CD4-positive, CD25-positive, alpha-beta regulatory T cell (primary cell): ENCODE measurements around the gene CCNO. TPM values are rescaled to one million over a fixed set of nuclear protein-coding genes. Genes with fewer than 3 reads are reported as not detected.
A peak's percentile ranks its signal among the peaks of the same experiment; 100 is the strongest.

Experiments used
- ATAC-seq, 2 donors: fragments of 150-1000 bp; cut with Tn5 transposase; one replicate each; pipeline ENCODE4 v1.10.0; 2021; ENCODE audit warnings: low read depth in 2 of 2, moderate number of reproducible peaks in 2 of 2, moderate library complexity in 1 of 2
- DNase-seq, 3 donors: peaks; one replicate each; pipeline versions ENCODE4 v3.0.0 to v3.0.0-alpha.2; 2012 to 2022; ENCODE audit warnings: mixed read lengths in 1 of 3
- H3K27ac ChIP-seq: one replicate; pipeline ENCODE4 v1.7.0; 2013; ENCODE audit warnings: mild to moderate bottlenecking, low read length; ENCODE audit not compliant: insufficient read depth, poor library complexity, severe bottlenecking
- H3K27me3 ChIP-seq: one replicate; pipeline ENCODE4 v1.7.0; 2013; ENCODE audit warnings: low read length; ENCODE audit not compliant: control insufficient read depth, insufficient read depth
- H3K36me3 ChIP-seq: one replicate; pipeline ENCODE4 v1.7.0; 2013; ENCODE audit warnings: mild to moderate bottlenecking, low read length, moderate library complexity; ENCODE audit not compliant: control insufficient read depth, insufficient read depth
- H3K4me1 ChIP-seq: 2 replicates; pipeline ENCODE4 v1.7.0; 2013; ENCODE audit warnings: mild to moderate bottlenecking, low read length; ENCODE audit not compliant: insufficient read depth, control insufficient read depth, poor library complexity, severe bottlenecking
- H3K4me3 ChIP-seq: one replicate; pipeline ENCODE4 v1.7.0; 2013; ENCODE audit warnings: low read depth, mild to moderate bottlenecking, low read length, moderate library complexity
- H3K9me3 ChIP-seq, 2 experiments: 1 replicate in 1 of 2; 2 replicates in 1 of 2; pipeline ENCODE4 v1.7.0; 2013; ENCODE audit warnings: low read length in 2 of 2, mild to moderate bottlenecking in 1 of 2, moderate library complexity in 1 of 2; ENCODE audit not compliant: control insufficient read depth in 2 of 2
- H3K27ac Mint-ChIP-seq, 3 donors: one replicate each; pipeline ENCODE4 v1.8.0; 2020 to 2022; ENCODE audit warnings: mild to moderate bottlenecking in 3 of 3, mixed read lengths in 3 of 3, moderate library complexity in 2 of 3
- H3K27me3 Mint-ChIP-seq: one replicate; pipeline ENCODE4 v1.8.0; 2022; ENCODE audit warnings: mild to moderate bottlenecking, mixed read lengths
- H3K36me3 Mint-ChIP-seq: one replicate; pipeline ENCODE4 v1.8.0; 2020; ENCODE audit warnings: mixed read lengths
- H3K4me1 Mint-ChIP-seq, 4 donors: one replicate each; pipeline ENCODE4 v1.8.0; 2020 to 2022; ENCODE audit warnings: mixed read lengths in 4 of 4, mild to moderate bottlenecking in 1 of 4
- H3K4me3 Mint-ChIP-seq, 4 donors: one replicate each; pipeline ENCODE4 v1.8.0; 2020 to 2022; ENCODE audit warnings: mild to moderate bottlenecking in 4 of 4, mixed read lengths in 4 of 4, moderate library complexity in 3 of 4
- H3K9me3 Mint-ChIP-seq, 7 donors: one replicate each; pipeline ENCODE4 v1.8.0; 2020 to 2022; ENCODE audit warnings: mixed read lengths in 7 of 7, mild to moderate bottlenecking in 3 of 7, moderate library complexity in 2 of 7
- polyA plus RNA-seq, 4 donors: library from polyadenylated mRNA; unstranded; fragments of 300-500 nt; fragmentation: Illumina TruSeq; gene quantifications; one replicate each; pipeline ENCODE4 v1.2.3, GENCODE V29; 2021
- total RNA-seq: library from RNA; stranded (reverse); gene quantifications from one replicate; pipeline ENCODE4 v1.2.3, GENCODE V29; 2022

The CCNO gene
- total and polyA plus RNA-seq, 5 donors from 2014 or later = not detected

DNA sequence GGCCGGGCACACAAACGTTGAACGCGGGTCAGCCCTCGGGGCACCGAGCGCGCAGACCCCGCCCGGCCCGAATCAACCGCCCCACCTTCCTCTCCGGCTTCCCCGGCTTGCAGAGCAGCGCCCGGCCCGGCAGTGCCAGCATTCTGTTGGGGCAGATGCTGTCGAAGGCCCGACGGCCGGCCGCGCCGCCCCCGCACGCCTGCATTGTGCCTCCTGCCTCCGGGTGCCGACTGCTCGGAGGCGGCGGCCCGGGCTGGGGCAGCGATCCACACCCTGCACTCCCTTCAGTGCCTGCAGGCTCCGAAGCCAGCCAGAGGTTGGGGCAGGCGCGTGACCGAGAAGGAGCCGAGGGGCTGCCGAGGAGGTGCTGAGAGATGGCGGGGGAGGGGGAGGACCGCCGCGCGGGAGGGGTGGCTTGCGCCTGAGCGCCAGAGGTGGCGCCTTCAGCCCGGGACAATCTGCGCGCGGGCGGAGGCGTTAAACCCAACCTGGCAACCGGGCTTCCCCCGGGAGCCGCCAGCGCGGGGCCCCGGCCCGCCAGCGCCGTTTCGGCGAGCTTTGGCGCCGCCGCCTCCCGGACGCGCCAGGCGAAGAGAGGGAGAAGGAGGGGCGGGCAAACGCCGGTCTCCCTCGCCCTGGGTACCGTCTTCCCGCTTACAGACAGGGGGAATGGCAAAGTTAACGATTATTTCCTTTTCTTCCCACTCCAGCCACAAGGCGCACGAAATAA, 6.3 kb downstream of the CCNO start, which contains the start of gene MCIDAS:
Gene MCIDAS, minus strand, starts transcription at position 382 of the 730 bp plus-strand sequence. Its CDS starts 177 bp downstream, at position 205.
- Mint-ChIP-seq H3K36me3 (no peaks in the 10 kb centered on the region), H3K4me1 (peaks cover 5 to 57% (median 35%) of the 10 kb centered on the region in 4 donors)
- peaks cover 69% of the 10 kb centered on the region for H3K27me3 ChIP-seq

GRCh38 chr5:55226027-55226933, 7.1 kb downstream of the CCNO start:
- Histone ChIP-seq H3K4me1 (peaks cover 36% of the 10 kb centered on the region), H3K9me3 (no peaks in the 10 kb centered on the region), H3K27me3 (peaks cover 69% of the 10 kb centered on the region), H3K4me3 (peak overlapping the region; percentile 1), H3K36me3 (no peaks in the 10 kb centered on the region), H3K27ac (no peak overlapping the region)
- H3K36me3 Mint-ChIP-seq = no peaks in the 10 kb centered on the region
- DNase-seq (peak in 1 of 3 donors; percentile 60), ATAC-seq (peak; percentile 34 to 41)
- peak overlapping the region; percentile 39 to 74 (median 65) for H3K4me3 Mint-ChIP-seq
- H3K9me3 Mint-ChIP-seq = peaks cover 0 to 5% (median 0%) of the 10 kb centered on the region in 7 donors
- no peak overlapping the region for H3K27ac Mint-ChIP-seq
- peaks cover 91% of the 10 kb centered on the region for H3K27me3 Mint-ChIP-seq
- peaks cover 1 to 52% (median 31%) of the 10 kb centered on the region in 4 donors for H3K4me1 Mint-ChIP-seq

More for the DNA sequence above, 6.3 kb downstream of the CCNO start, which contains the start of gene MCIDAS:
- Histone ChIP-seq H3K4me1 (peaks cover 44% of the 10 kb centered on the region), H3K36me3 (no peaks in the 10 kb centered on the region), H3K9me3 (no peaks in the 10 kb centered on the region), H3K4me3 (peak within 1 kb of the TSS; percentile 1), H3K27ac (no peak within 1 kb of the TSS)
- peaks cover 0 to 5% (median 0%) of the 10 kb centered on the region in 7 donors for H3K9me3 Mint-ChIP-seq
- peak in 1 of 3 donors; percentile 52 for DNase-seq
- H3K4me3 Mint-ChIP-seq = peak within 1 kb of the TSS; percentile 39 to 83 (median 68)
- peaks cover 91% of the 10 kb centered on the region for H3K27me3 Mint-ChIP-seq
- peak in 1 of 2 donors; percentile 21 for ATAC-seq
- no peak within 1 kb of the TSS for H3K27ac Mint-ChIP-seq

GRCh38 chr5:55225346-55225745, 8.1 kb downstream of the CCNO start:
- H3K27me3 ChIP-seq = peaks cover 66% of the 10 kb centered on the region
- H3K36me3 Mint-ChIP-seq = no peaks in the 10 kb centered on the region
- peak overlapping the region in 2 of 4 donors; percentile 63 to 67 for H3K4me3 Mint-ChIP-seq
- DNase-seq (no peak), ATAC-seq (no peak)
- peaks cover 5 to 52% (median 30%) of the 10 kb centered on the region in 4 donors for H3K4me1 Mint-ChIP-seq
- H3K27me3 Mint-ChIP-seq = peaks cover 91% of the 10 kb centered on the region
- H3K4me3 ChIP-seq = no peak overlapping the region
- H3K9me3 ChIP-seq = no peaks in the 10 kb centered on the region
- H3K36me3 ChIP-seq = no peaks in the 10 kb centered on the region
- peaks cover 0 to 5% (median 0%) of the 10 kb centered on the region in 7 donors for H3K9me3 Mint-ChIP-seq
- H3K4me1 ChIP-seq = peaks cover 41% of the 10 kb centered on the region
- H3K27ac Mint-ChIP-seq = no peak overlapping the region
- H3K27ac ChIP-seq = no peak overlapping the region

GRCh38 chr5:55223812-55224240, 9.6 kb downstream of the CCNO start:
- H3K9me3 ChIP-seq = no peaks in the 10 kb centered on the region
- H3K27me3 Mint-ChIP-seq = peaks cover 91% of the 10 kb centered on the region
- no peak overlapping the region for H3K4me3 ChIP-seq

DNA sequence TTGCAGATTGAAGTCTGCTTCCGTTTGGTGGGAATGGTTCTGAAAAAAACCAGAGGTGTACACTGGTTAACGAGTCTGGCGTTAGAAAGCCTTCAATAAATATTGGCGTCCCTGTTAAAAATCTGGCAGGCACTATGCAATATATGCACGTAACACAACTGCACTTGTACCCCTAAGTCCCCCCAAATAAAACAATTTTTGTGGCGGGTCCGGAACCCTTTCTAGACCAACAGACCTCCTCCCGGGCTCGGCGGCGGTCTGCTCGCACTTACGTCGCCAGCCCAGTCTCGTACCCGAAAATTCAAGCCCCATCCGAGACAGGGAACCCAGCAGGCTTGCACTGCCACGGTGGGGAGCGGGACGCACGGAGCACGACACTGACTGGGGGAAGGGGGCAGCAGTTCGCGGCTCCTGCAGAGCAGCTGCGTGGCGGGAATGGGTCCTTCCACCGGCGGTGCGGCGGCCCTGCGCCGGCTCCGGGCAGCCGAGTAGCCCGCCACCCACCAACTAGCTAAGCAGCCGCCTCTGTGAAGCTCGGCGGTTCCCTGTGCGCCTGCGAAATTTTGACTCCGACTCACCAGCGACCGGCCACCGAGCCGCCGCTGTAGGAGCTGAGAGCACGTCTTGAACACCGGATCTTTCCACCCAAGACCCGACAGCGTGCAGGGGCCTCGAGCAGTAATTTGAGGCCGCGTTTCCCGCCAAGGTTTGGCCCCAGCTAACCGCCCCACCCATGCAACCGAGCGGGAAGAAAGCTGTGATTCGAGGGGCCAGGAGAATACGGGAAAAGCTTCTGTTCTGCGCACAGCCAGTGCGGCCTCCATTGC, 10.2 kb downstream of the CCNO start:
- Mint-ChIP-seq H3K36me3 (no peaks in the 10 kb centered on the region), H3K4me1 (peaks cover 5 to 48% (median 26%) of the 10 kb centered on the region in 4 donors), H3K27me3 (peaks cover 91% of the 10 kb centered on the region), H3K4me3 (peak overlapping the region in 2 of 4 donors; percentile 56 to 67), H3K27ac (no peak overlapping the region), H3K9me3 (peaks cover 0 to 5% (median 0%) of the 10 kb centered on the region in 7 donors)
- Histone ChIP-seq H3K9me3 (peaks cover 0 to under 1% of the 10 kb centered on the region in 2 experiments), H3K27ac (no peak overlapping the region), H3K4me1 (peaks cover 43% of the 10 kb centered on the region), H3K36me3 (no peaks in the 10 kb centered on the region), H3K4me3 (no peak overlapping the region), H3K27me3 (peaks cover 58% of the 10 kb centered on the region)
- peak in 1 of 3 donors; percentile 27 for DNase-seq
- no peak for ATAC-seq

More at GRCh38 chr5:55223812-55224240, 9.6 kb downstream of the CCNO start:
- Histone ChIP-seq H3K36me3 (no peaks in the 10 kb centered on the region), H3K27me3 (peaks cover 61% of the 10 kb centered on the region), H3K27ac (no peak overlapping the region), H3K4me1 (peaks cover 43% of the 10 kb centered on the region)
- peaks cover 5 to 51% (median 30%) of the 10 kb centered on the region in 4 donors for H3K4me1 Mint-ChIP-seq
- no peaks in the 10 kb centered on the region for H3K36me3 Mint-ChIP-seq
- H3K27ac Mint-ChIP-seq = no peak overlapping the region
- ATAC-seq (no peak), DNase-seq (no peak)
- H3K4me3 Mint-ChIP-seq = peak overlapping the region in 3 of 4 donors; percentile 56 to 64 (median 56)
- H3K9me3 Mint-ChIP-seq = peaks cover 0 to 7% (median 0%) of the 10 kb centered on the region in 7 donors

- Mint-ChIP-seq H3K4me1 (peaks cover 5 to 41% (median 21%) of the 10 kb centered on the region in 4 donors), H3K4me3 (peak overlapping the region in 2 of 4 donors; percentile 58 to 67), H3K27ac (peak overlapping the region in 1 of 3 donors; percentile 10), H3K36me3 (no peaks in the 10 kb centered on the region), H3K9me3 (peaks cover 0 to 5% (median 0%) of the 10 kb centered on the region in 7 donors), H3K27me3 (peaks cover 87% of the 10 kb centered on the region)
- ATAC-seq (no peak), DNase-seq (peak in 1 of 3 donors; percentile 19)
- Histone ChIP-seq H3K4me1 (peaks cover 38% of the 10 kb centered on the region), H3K27me3 (peaks cover 57% of the 10 kb centered on the region), H3K4me3 (no peak overlapping the region), H3K27ac (no peak overlapping the region), H3K36me3 (no peaks in the 10 kb centered on the region), H3K9me3 (peaks cover 0 to 1% of the 10 kb centered on the region in 2 experiments)
Measured at GRCh38 chr5:55222092-55222984, 11.1 kb downstream of the CCNO start.
